NCI-H1092 treated with DMSO at 0.1 percent for 48 hours (cell line): ENCODE data around the gene KL.

ENCODE experiments used
- DNase-seq: peaks from one replicate; lab custom pipeline; 2025; lab: John Stamatoyannopoulos, UW

Gene KL

GRCh38 chr13:33081666-33082065, 65.4 kb downstream of the KL start:
- no peak for DNase-seq

- no peak for DNase-seq
These were observed 66.8 kb downstream of the KL start for GRCh38 chr13:33083054-33083453.

GRCh38 chr13:33087091-33087490, 70.9 kb downstream of the KL start:
- no peak for DNase-seq

GRCh38 chr13:33087790-33088189, 71.6 kb downstream of the KL start:
- no peak for DNase-seq

- DNase-seq: no peak
These were observed 73.1 kb downstream of the KL start for GRCh38 chr13:33089311-33089710.

GRCh38 chr13:33090755-33091414, 74.7 kb downstream of the KL start:
- no peak for DNase-seq

GRCh38 chr13:33091415-33091774, 75.2 kb downstream of the KL start:
- DNase-seq: no peak

GRCh38 chr13:33092073-33092987, 76.1 kb downstream of the KL start:
- DNase-seq: no peak

GRCh38 chr13:33096886-33097605, 80.8 kb downstream of the KL start:
- DNase-seq: no peak

GRCh38 chr13:33099860-33100259, 83.6 kb downstream of the KL start:
- no peak for DNase-seq

GRCh38 chr13:33100886-33101285, 84.7 kb downstream of the KL start:
- no peak for DNase-seq

- no peak for DNase-seq
These were observed 85.6 kb downstream of the KL start for GRCh38 chr13:33101835-33102234.

- DNase-seq: no peak
These were observed 87.2 kb downstream of the KL start for GRCh38 chr13:33103457-33103856.

- DNase-seq: no peak
These were observed 89.3 kb downstream of the KL start for GRCh38 chr13:33105387-33106005.

- DNase-seq: no peak
These were observed 90.6 kb downstream of the KL start for GRCh38 chr13:33106656-33107360.

- DNase-seq: no peak
These were observed 91.1 kb downstream of the KL start for GRCh38 chr13:33107361-33107760.

GRCh38 chr13:33108620-33109019, 92.4 kb downstream of the KL start:
- no peak for DNase-seq

GRCh38 chr13:33109271-33109697, 93.1 kb downstream of the KL start:
- DNase-seq: no peak

- no peak for DNase-seq
These were observed 93.6 kb downstream of the KL start for GRCh38 chr13:33109801-33110200.

GRCh38 chr13:33110386-33110712, 94.1 kb downstream of the KL start:
- DNase-seq: no peak

GRCh38 chr13:33110713-33111413, 94.6 kb downstream of the KL start:
- DNase-seq: no peak
